Measurements from ENCODE around the gene EPHA7.

Gene EPHA7

GRCh38 chr6:93282521-93283031 is 136.8 kb downstream of the EPHA7 start:
- DNase-seq (ENCODE audit: insufficient read length), result no peak
- TF ChIP-seq POLR2AphosphoS5 (IDR thresholded peaks at IDR 0.05; ENCODE audit: low read depth, low read length) (no peak), POLR2A (IDR thresholded peaks at IDR 0.05; ENCODE audit: low read depth, low read length) (no peak), TAF1 (IDR thresholded peaks at IDR 0.05; ENCODE audit: borderline replicate concordance, low read depth, low read length) (no peak)
- FAIRE-seq, result no peak

DNA sequence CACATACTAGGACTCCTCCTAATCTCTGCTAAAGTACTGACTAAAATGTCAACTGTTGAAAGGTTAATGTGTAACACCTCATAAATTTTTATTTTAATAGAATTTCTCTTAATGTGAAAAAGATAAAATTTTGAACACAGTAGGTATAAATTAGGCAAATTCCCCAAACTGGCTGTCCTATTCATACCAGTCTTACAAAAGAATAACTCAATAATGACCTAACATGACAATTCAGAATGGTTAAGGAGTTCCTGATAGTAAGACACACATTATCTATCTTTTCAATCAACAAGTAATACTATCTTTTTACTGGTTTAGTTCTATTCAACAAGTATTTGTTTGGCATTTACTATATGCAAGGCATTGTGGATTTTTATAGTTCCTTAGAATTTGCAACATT is 141.1 kb downstream of the EPHA7 start:
- FAIRE-seq (no peak), DNase-seq (ENCODE audit: insufficient read length) (no peak)

DNA sequence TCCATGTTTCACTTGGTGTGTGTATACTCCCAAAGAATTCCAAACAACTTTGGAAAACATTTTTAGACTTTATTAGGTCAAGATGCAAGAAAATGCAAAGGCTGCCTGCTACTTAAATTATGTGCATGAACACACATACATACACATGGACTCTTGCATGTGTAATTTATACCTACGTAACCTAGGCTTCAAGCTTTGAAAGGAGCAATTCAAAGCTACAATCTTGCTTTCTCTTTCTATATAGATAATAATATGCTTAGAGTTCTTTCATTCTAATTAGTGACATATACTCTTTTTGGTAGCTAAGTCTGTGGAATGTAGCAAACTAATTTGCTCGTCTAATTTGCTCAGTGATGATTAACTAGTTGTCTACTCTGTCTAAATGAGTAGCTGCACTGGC is 146.5 kb downstream of the EPHA7 start:
- FAIRE-seq, result no peak
- TF ChIP-seq TAF1 (IDR thresholded peaks at IDR 0.05; ENCODE audit: borderline replicate concordance, low read depth, low read length) (no peak), POLR2AphosphoS5 (IDR thresholded peaks at IDR 0.05; ENCODE audit: low read depth, low read length) (no peak), POLR2A (IDR thresholded peaks at IDR 0.05; ENCODE audit: low read depth, low read length) (no peak)
- DNase-seq (ENCODE audit: insufficient read length), result no peak

More for the DNA sequence above, 141.1 kb downstream of the EPHA7 start:
- TF ChIP-seq POLR2A (IDR thresholded peaks at IDR 0.05; ENCODE audit: low read depth, low read length) (no peak), TAF1 (IDR thresholded peaks at IDR 0.05; ENCODE audit: borderline replicate concordance, low read depth, low read length) (no peak), POLR2AphosphoS5 (IDR thresholded peaks at IDR 0.05; ENCODE audit: low read depth, low read length) (no peak)

DNA sequence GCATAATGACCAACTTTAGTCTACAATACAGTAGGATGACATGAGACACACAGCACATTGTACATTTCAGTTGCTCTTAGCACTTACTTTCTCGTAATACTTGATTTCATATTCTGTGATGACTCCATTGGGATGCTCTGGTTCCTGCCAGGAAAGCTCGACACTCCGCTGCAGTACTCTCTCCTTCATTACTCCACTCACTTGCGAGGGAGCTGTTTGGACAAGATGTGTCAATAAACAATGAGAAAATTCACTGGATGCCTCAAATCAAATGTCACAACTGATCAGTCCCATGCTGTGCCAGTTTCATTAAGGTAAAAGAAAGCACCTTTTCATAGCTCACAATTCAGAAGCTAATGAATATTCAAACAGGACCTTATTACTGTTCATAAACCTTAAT is 147.1 kb downstream of the EPHA7 start:
- no peak for FAIRE-seq
- TF ChIP-seq POLR2A (IDR thresholded peaks at IDR 0.05; ENCODE audit: low read depth, low read length) (no peak), TAF1 (IDR thresholded peaks at IDR 0.05; ENCODE audit: borderline replicate concordance, low read depth, low read length) (no peak), POLR2AphosphoS5 (IDR thresholded peaks at IDR 0.05; ENCODE audit: low read depth, low read length) (no peak)
- no peak for DNase-seq (ENCODE audit: insufficient read length)

- FAIRE-seq (no peak), DNase-seq (ENCODE audit: insufficient read length) (no peak)
- TF ChIP-seq TAF1 (IDR thresholded peaks at IDR 0.05; ENCODE audit: borderline replicate concordance, low read depth, low read length) (no peak), POLR2AphosphoS5 (IDR thresholded peaks at IDR 0.05; ENCODE audit: low read depth, low read length) (no peak), POLR2A (IDR thresholded peaks at IDR 0.05; ENCODE audit: low read depth, low read length) (no peak)
Measured at GRCh38 chr6:93266116-93266817, 153.1 kb downstream of the EPHA7 start.

GRCh38 chr6:93260881-93261280 is 158.5 kb downstream of the EPHA7 start:
- DNase-seq (ENCODE audit: insufficient read length) (no peak), FAIRE-seq (no peak)
- TF ChIP-seq POLR2AphosphoS5 (IDR thresholded peaks at IDR 0.05; ENCODE audit: low read depth, low read length), result no peak
- no peak for TF ChIP-seq TAF1 (IDR thresholded peaks at IDR 0.05; ENCODE audit: borderline replicate concordance, low read depth, low read length)
- TF ChIP-seq POLR2A (IDR thresholded peaks at IDR 0.05; ENCODE audit: low read depth, low read length), result no peak

- DNase-seq (ENCODE audit: insufficient read length), result no peak
- FAIRE-seq, result no peak
- no peak for TF ChIP-seq POLR2AphosphoS5 (IDR thresholded peaks at IDR 0.05; ENCODE audit: low read depth, low read length)
- no peak for TF ChIP-seq POLR2A (IDR thresholded peaks at IDR 0.05; ENCODE audit: low read depth, low read length)
- no peak for TF ChIP-seq TAF1 (IDR thresholded peaks at IDR 0.05; ENCODE audit: borderline replicate concordance, low read depth, low read length)
Measured at GRCh38 chr6:93259332-93259731, 160.0 kb downstream of the EPHA7 start.

GRCh38 chr6:93252930-93253329 is 166.4 kb downstream of the EPHA7 start:
- no peak for TF ChIP-seq POLR2A (IDR thresholded peaks at IDR 0.05; ENCODE audit: low read depth, low read length)
- TF ChIP-seq TAF1 (IDR thresholded peaks at IDR 0.05; ENCODE audit: borderline replicate concordance, low read depth, low read length), result no peak
- TF ChIP-seq POLR2AphosphoS5 (IDR thresholded peaks at IDR 0.05; ENCODE audit: low read depth, low read length), result no peak
- FAIRE-seq, result no peak
- no peak for DNase-seq (ENCODE audit: insufficient read length)

GRCh38 chr6:93248631-93249030 is 170.7 kb downstream of the EPHA7 start:
- FAIRE-seq (no peak), DNase-seq (ENCODE audit: insufficient read length) (no peak)
- TF ChIP-seq TAF1 (IDR thresholded peaks at IDR 0.05; ENCODE audit: borderline replicate concordance, low read depth, low read length) (no peak), POLR2AphosphoS5 (IDR thresholded peaks at IDR 0.05; ENCODE audit: low read depth, low read length) (no peak), POLR2A (IDR thresholded peaks at IDR 0.05; ENCODE audit: low read depth, low read length) (no peak)

GRCh38 chr6:93243231-93243778 is 176.1 kb downstream of the EPHA7 start:
- DNase-seq (ENCODE audit: insufficient read length) (no peak), FAIRE-seq (no peak)
- no peak for TF ChIP-seq POLR2AphosphoS5 (IDR thresholded peaks at IDR 0.05; ENCODE audit: low read depth, low read length)
- no peak for TF ChIP-seq POLR2A (IDR thresholded peaks at IDR 0.05; ENCODE audit: low read depth, low read length)
- no peak for TF ChIP-seq TAF1 (IDR thresholded peaks at IDR 0.05; ENCODE audit: borderline replicate concordance, low read depth, low read length)

- TF ChIP-seq POLR2A (IDR thresholded peaks at IDR 0.05; ENCODE audit: low read depth, low read length), result no peak
- no peak for TF ChIP-seq TAF1 (IDR thresholded peaks at IDR 0.05; ENCODE audit: borderline replicate concordance, low read depth, low read length)
- TF ChIP-seq POLR2AphosphoS5 (IDR thresholded peaks at IDR 0.05; ENCODE audit: low read depth, low read length), result no peak
- no peak for DNase-seq (ENCODE audit: insufficient read length)
- no peak for FAIRE-seq
Measured at GRCh38 chr6:93242049-93242448, 177.3 kb downstream of the EPHA7 start.

GRCh38 chr6:93238632-93239031 is 180.7 kb downstream of the EPHA7 start:
- DNase-seq (ENCODE audit: insufficient read length) (no peak), FAIRE-seq (no peak)
- no peak for TF ChIP-seq POLR2AphosphoS5 (IDR thresholded peaks at IDR 0.05; ENCODE audit: low read depth, low read length)
- TF ChIP-seq POLR2A (IDR thresholded peaks at IDR 0.05; ENCODE audit: low read depth, low read length), result no peak
- TF ChIP-seq TAF1 (IDR thresholded peaks at IDR 0.05; ENCODE audit: borderline replicate concordance, low read depth, low read length), result no peak
